ENCODE measurements around the gene TPSG1. TPM values are rescaled to one million over a fixed set of nuclear protein-coding genes. Genes with fewer than 3 reads are reported as not detected.
A peak's percentile ranks its signal among the peaks of the same experiment; 100 is the strongest.

Gene TPSG1
- total RNA-seq, 1 donor from 2014 or later: not detected

DNA sequence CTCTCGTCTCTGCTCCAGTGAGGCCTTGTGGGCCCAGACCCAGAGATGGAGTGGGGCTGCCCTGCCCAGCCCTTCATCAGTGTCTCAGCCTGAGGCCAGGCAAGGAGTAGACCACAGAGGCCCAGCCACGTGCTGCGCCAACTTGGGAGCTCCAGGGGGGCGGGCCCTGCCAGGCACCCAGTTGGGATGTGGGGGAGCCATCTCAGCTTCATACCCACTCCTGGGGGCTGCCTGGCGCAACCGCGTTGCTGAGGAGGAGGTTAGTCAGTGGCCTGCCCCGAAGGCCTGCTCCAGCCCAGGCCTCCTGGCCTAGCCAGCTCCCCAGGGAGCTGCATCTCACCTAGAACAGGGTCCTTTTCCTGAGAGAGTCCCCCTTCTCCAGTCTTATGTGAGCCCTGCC is 11.8 kb downstream of the TPSG1 start:
- Mint-ChIP-seq H3K4me3 (no peak overlapping the region), H3K36me3 (ENCODE audit: low read depth) (no peaks in the 10 kb centered on the region), H3K9me3 (no peaks in the 10 kb centered on the region), H3K27me3 (ENCODE audit: insufficient read depth) (no peaks in the 10 kb centered on the region), H3K27ac (no peak overlapping the region), H3K4me1 (ENCODE audit: low read depth) (no peaks in the 10 kb centered on the region)
- DNase-seq (ENCODE audit: low spot score): no peak
- intact Hi-C loops (cut with micrococcal nuclease): no loop called here

DNA sequence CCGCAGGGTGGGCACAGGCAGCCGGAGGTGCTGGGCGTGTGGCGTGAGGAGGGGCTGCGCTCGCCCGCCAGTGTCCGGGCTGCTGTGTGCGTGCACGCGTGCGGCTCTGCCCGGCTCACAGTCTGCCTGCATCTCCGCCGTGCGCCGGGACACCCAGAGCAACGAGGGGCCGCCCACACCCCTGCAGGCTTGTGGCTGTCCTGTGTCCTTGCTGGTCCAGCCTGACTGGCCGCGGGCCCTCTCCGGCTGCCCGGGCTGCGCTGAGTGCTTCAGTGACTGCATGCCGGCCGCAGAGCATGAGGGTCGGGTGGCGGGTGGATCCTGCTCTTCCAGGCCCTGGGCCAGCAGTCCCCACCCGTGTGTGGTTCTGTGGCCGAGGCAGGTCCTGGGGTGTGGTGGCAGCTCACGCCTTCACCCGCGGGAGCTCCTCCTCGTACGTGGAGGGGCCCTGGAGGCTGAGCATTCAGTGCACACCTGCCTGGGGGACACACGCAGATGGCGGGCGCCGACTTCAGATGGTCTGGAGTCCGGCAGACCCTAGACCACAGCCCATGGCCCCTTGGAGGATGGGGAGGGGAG is 12.4 kb downstream of the TPSG1 start:
- no peaks in the 10 kb centered on the region for H3K4me1 Mint-ChIP-seq (ENCODE audit: low read depth)
- intact Hi-C loops (cut with micrococcal nuclease): no loop called here
- H3K36me3 Mint-ChIP-seq (ENCODE audit: low read depth): no peaks in the 10 kb centered on the region
- no peak overlapping the region for H3K27ac Mint-ChIP-seq
- H3K9me3 Mint-ChIP-seq: no peaks in the 10 kb centered on the region
- H3K27me3 Mint-ChIP-seq (ENCODE audit: insufficient read depth): no peaks in the 10 kb centered on the region
- no peak for DNase-seq (ENCODE audit: low spot score)
- H3K4me3 Mint-ChIP-seq: no peak overlapping the region

DNA sequence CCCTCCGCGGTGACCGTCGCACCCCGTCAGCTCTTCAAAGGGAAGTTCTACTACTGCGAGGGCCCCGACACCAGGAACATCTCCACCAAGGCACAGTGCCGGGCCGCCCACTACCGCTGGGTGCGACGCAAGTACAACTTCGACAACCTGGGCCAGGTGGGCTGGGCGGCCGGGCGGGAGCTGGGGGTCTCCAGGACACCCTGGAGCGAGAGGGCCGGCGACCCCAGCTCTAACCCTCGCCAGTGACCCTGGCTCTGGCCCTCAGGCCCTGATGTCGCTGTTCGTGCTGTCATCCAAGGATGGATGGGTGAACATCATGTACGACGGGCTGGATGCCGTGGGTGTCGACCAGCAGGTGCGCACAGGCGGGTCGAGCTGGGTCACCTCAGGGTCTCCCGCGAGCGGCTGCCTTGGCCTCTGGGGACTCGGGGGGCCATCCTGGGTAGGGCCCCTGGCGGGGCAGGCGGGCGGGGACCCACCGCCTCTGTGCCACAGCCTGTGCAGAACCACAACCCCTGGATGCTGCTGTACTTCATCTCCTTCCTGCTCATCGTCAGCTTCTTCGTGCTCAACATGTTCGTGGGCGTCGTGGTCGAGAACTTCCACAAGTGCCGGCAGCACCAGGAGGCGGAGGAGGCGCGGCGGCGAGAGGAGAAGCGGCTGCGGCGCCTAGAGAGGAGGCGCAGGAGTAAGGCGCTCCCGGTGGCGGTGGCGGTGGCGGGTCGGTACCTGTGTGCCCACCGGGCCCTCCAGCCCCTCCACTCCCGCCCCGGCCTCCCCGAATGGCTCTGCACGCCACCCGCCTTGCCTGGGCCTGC is 13.4 kb downstream of the TPSG1 start:
- intact Hi-C loops (cut with micrococcal nuclease): no loop called here

DNA sequence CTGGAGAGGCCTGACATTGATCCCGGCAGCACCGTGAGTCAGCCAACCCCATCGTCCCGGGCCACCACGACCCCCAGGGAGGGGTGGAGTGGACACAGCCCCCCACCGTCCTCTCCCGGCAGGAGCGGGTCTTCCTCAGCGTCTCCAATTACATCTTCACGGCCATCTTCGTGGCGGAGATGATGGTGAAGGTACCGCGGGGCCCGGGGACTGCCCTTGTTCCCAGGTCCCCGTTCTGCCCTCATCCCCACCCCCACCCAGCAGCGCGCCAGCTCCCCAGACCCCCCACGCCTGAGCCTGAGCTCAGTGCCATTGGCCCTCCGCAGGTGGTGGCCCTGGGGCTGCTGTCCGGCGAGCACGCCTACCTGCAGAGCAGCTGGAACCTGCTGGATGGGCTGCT is 14.6 kb downstream of the TPSG1 start:
- Mint-ChIP-seq H3K9me3 (no peaks in the 10 kb centered on the region), H3K27me3 (ENCODE audit: insufficient read depth) (no peaks in the 10 kb centered on the region)
- intact Hi-C loops (cut with micrococcal nuclease): no loop called here

More for the DNA sequence above, 13.4 kb downstream of the TPSG1 start:
- no peak overlapping the region for H3K4me3 Mint-ChIP-seq
- H3K36me3 Mint-ChIP-seq (ENCODE audit: low read depth): no peaks in the 10 kb centered on the region
- H3K27ac Mint-ChIP-seq: no peak overlapping the region
- no peaks in the 10 kb centered on the region for H3K9me3 Mint-ChIP-seq
- H3K27me3 Mint-ChIP-seq (ENCODE audit: insufficient read depth): no peaks in the 10 kb centered on the region
- H3K4me1 Mint-ChIP-seq (ENCODE audit: low read depth): no peaks in the 10 kb centered on the region
- no peak for DNase-seq (ENCODE audit: low spot score)

GRCh38 chr16:1209081-1209480 is 16.0 kb downstream of the TPSG1 start:
- no peaks in the 10 kb centered on the region for H3K9me3 Mint-ChIP-seq
- H3K27me3 Mint-ChIP-seq (ENCODE audit: insufficient read depth): no peaks in the 10 kb centered on the region
- H3K27ac Mint-ChIP-seq: no peak overlapping the region
- no peaks in the 10 kb centered on the region for H3K4me1 Mint-ChIP-seq (ENCODE audit: low read depth)
- no peak for DNase-seq (ENCODE audit: low spot score)
- H3K36me3 Mint-ChIP-seq (ENCODE audit: low read depth): no peaks in the 10 kb centered on the region
- no peak overlapping the region for H3K4me3 Mint-ChIP-seq
- intact Hi-C loops (cut with micrococcal nuclease): no loop called here

More for the DNA sequence above, 14.6 kb downstream of the TPSG1 start:
- H3K36me3 Mint-ChIP-seq (ENCODE audit: low read depth): no peaks in the 10 kb centered on the region
- H3K27ac Mint-ChIP-seq: no peak overlapping the region
- no peak overlapping the region for H3K4me3 Mint-ChIP-seq
- DNase-seq (ENCODE audit: low spot score): no peak
- no peaks in the 10 kb centered on the region for H3K4me1 Mint-ChIP-seq (ENCODE audit: low read depth)

DNA sequence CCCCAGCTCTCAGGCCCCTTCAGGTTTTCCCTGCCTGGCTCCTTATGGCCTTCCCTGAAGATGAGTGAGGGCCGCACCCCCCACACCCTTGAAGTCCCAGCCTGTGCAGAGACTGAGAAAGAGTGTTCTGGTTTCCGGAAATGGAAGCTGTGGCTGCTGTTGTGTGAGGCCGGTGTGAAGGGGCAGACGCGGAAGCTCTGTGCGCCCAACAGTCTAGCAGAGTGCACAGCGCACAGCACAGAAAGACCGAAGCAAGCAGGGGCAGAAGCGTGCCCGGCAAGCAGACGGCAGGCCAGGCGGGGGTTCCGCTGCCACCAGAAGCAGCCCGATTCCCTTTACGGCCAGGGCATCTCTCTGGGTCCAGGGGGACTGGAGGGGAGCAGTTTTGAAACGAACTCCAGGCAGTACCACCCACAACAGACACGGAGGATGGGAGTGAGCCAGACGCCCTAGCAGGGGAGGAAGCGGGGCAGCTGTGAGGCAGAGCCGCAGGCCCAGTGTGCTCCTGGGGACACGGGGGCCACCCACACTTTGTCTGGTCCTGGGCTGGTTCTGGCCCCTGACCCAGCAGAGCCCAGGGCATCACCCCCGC is 16.7 kb downstream of the TPSG1 start:
- H3K27me3 Mint-ChIP-seq (ENCODE audit: insufficient read depth): no peaks in the 10 kb centered on the region
- H3K4me1 Mint-ChIP-seq (ENCODE audit: low read depth): no peaks in the 10 kb centered on the region
- H3K9me3 Mint-ChIP-seq: no peaks in the 10 kb centered on the region
- H3K4me3 Mint-ChIP-seq: no peak overlapping the region
- intact Hi-C loops (cut with micrococcal nuclease): no loop called here
- no peaks in the 10 kb centered on the region for H3K36me3 Mint-ChIP-seq (ENCODE audit: low read depth)
- H3K27ac Mint-ChIP-seq: no peak overlapping the region
- DNase-seq (ENCODE audit: low spot score): no peak

GRCh38 chr16:1206786-1207185 is 18.3 kb downstream of the TPSG1 start:
- H3K27ac Mint-ChIP-seq: no peak overlapping the region
- no peaks in the 10 kb centered on the region for H3K4me1 Mint-ChIP-seq (ENCODE audit: low read depth)
- no peaks in the 10 kb centered on the region for H3K27me3 Mint-ChIP-seq (ENCODE audit: insufficient read depth)
- H3K9me3 Mint-ChIP-seq: no peaks in the 10 kb centered on the region
- no peak for DNase-seq (ENCODE audit: low spot score)
- intact Hi-C loops (cut with micrococcal nuclease): no loop called here
- H3K4me3 Mint-ChIP-seq: no peak overlapping the region
- no peaks in the 10 kb centered on the region for H3K36me3 Mint-ChIP-seq (ENCODE audit: low read depth)

- no peaks in the 10 kb centered on the region for H3K4me1 Mint-ChIP-seq (ENCODE audit: low read depth)
- H3K9me3 Mint-ChIP-seq: no peaks in the 10 kb centered on the region
- no peak overlapping the region for H3K4me3 Mint-ChIP-seq
- DNase-seq (ENCODE audit: low spot score): no peak
- H3K27me3 Mint-ChIP-seq (ENCODE audit: insufficient read depth): no peaks in the 10 kb centered on the region
- no peak overlapping the region for H3K27ac Mint-ChIP-seq
- intact Hi-C loops (cut with micrococcal nuclease): no loop called here
- H3K36me3 Mint-ChIP-seq (ENCODE audit: low read depth): no peaks in the 10 kb centered on the region
Observed at GRCh38 chr16:1206326-1206725, 18.7 kb downstream of the TPSG1 start.

DNA sequence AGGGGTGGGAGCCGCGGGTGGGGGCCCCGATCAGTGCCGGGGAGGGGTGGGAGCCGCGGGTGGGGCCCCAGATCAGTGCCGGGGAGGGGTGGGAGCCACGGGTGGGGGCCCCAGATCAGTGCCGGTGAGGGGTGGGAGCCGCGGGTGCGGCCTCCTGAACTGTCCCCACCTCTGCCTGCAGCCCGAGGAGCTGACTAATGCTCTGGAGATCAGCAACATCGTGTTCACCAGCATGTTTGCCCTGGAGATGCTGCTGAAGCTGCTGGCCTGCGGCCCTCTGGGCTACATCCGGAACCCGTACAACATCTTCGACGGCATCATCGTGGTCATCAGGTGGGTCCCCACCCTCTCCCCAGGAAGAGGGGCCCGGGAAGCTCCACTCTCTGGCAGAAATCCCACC is 20.1 kb downstream of the TPSG1 start:
- H3K27ac Mint-ChIP-seq: no peak overlapping the region
- no peak for DNase-seq (ENCODE audit: low spot score)
- no peaks in the 10 kb centered on the region for H3K4me1 Mint-ChIP-seq (ENCODE audit: low read depth)
- H3K36me3 Mint-ChIP-seq (ENCODE audit: low read depth): no peaks in the 10 kb centered on the region
- no peaks in the 10 kb centered on the region for H3K27me3 Mint-ChIP-seq (ENCODE audit: insufficient read depth)
- H3K9me3 Mint-ChIP-seq: no peaks in the 10 kb centered on the region
- intact Hi-C loops (cut with micrococcal nuclease): no loop called here
- no peak overlapping the region for H3K4me3 Mint-ChIP-seq

DNA sequence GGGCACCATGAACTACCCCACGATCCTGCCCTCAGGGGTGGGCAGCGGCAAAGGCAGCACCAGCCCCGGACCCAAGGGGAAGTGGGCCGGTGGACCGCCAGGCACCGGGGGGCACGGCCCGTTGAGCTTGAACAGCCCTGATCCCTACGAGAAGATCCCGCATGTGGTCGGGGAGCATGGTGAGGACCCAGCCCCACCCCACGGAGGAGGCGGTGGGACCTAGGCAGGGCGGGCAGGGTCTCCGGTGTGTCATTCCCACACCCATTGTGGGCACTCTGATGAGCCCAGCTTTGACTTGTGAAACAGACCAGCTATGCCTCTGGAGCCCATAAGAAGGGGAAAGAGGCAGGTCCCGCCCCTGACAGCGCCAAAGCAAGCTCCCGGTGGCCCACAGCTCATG is 22.8 kb downstream of the TPSG1 start:
- Mint-ChIP-seq H3K36me3 (ENCODE audit: low read depth) (no peaks in the 10 kb centered on the region), H3K9me3 (no peaks in the 10 kb centered on the region), H3K27ac (no peak overlapping the region), H3K27me3 (ENCODE audit: insufficient read depth) (no peaks in the 10 kb centered on the region), H3K4me3 (no peak overlapping the region), H3K4me1 (ENCODE audit: low read depth) (no peaks in the 10 kb centered on the region)
- DNase-seq (ENCODE audit: low spot score): no peak
- intact Hi-C loops (cut with micrococcal nuclease): no loop called here

GRCh38 chr16:1201444-1201843 is 23.6 kb downstream of the TPSG1 start:
- Mint-ChIP-seq H3K27ac (no peak overlapping the region), H3K4me1 (ENCODE audit: low read depth) (no peaks in the 10 kb centered on the region), H3K36me3 (ENCODE audit: low read depth) (no peaks in the 10 kb centered on the region), H3K27me3 (ENCODE audit: insufficient read depth) (no peaks in the 10 kb centered on the region), H3K4me3 (no peak overlapping the region), H3K9me3 (no peaks in the 10 kb centered on the region)
- intact Hi-C loops (cut with micrococcal nuclease): no loop called here
- DNase-seq (ENCODE audit: low spot score): no peak

DNA sequence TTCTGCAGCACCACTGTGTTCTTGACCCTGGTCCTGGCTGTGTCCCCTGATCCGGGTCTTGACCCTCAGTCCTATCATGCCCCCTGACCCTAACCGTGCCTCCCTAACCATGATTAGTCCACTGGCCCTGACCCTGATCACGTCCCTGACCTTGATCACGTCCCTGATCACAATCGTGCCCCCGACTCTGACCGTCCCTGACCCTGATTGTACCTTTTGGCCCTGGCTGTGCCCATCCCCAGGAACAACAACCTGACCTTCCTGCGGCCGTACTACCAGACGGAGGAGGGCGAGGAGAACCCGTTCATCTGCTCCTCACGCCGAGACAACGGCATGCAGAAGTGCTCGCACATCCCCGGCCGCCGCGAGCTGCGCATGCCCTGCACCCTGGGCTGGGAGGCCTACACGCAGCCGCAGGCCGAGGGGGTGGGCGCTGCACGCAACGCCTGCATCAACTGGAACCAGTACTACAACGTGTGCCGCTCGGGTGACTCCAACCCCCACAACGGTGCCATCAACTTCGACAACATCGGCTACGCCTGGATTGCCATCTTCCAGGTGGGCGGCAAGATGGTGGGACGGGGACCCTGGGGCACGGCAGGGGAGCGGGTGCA is 24.9 kb downstream of the TPSG1 start:
- Mint-ChIP-seq H3K27me3 (ENCODE audit: insufficient read depth) (no peaks in the 10 kb centered on the region), H3K4me3 (no peak overlapping the region), H3K9me3 (no peaks in the 10 kb centered on the region), H3K36me3 (ENCODE audit: low read depth) (no peaks in the 10 kb centered on the region), H3K27ac (peak overlapping the region; percentile 49), H3K4me1 (ENCODE audit: low read depth) (no peaks in the 10 kb centered on the region)
- intact Hi-C loops (cut with micrococcal nuclease): no loop called here
- DNase-seq (ENCODE audit: low spot score): no peak

DNA sequence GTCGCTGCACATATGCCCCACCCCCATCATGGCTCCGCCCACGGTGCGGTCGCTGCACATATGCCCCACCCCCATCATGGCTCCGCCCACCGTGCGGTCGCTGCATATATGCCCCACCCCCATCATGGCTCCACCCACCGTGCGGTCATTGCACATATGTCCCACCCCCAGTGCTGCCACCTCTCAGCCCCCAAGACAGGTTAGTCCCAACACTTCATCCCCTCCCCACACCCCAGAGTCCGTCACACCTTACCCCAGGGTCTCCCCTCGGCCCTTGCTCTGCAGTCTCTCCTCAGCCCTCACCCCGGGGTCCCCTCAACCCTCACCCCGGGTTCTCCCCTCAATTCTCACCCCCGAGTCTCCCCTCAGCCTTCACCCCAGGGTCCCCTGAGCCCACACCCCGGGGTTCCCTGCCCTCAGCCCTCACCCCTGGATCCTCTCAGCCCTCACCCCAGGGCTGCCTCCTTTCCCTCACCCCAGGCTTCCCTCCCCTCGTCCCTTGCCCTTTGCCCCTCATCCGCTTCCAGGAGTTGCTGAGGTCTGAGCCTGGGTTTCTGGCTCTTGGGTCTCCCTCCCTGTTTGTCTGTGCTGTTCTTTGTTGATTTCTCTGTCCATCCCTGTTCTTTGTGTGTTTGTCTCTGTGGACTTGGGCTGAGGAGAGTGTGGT is 25.6 kb downstream of the TPSG1 start:
- no peak overlapping the region for H3K4me3 Mint-ChIP-seq
- no peaks in the 10 kb centered on the region for H3K4me1 Mint-ChIP-seq (ENCODE audit: low read depth)
- H3K9me3 Mint-ChIP-seq: no peaks in the 10 kb centered on the region
- no peaks in the 10 kb centered on the region for H3K27me3 Mint-ChIP-seq (ENCODE audit: insufficient read depth)
- no peaks in the 10 kb centered on the region for H3K36me3 Mint-ChIP-seq (ENCODE audit: low read depth)
- intact Hi-C loops (cut with micrococcal nuclease): no loop called here
- DNase-seq (ENCODE audit: low spot score): no peak
- peak overlapping the region; percentile 49 for H3K27ac Mint-ChIP-seq
